ENCODE measurements around the gene ARSG.

Gene ARSG

DNA sequence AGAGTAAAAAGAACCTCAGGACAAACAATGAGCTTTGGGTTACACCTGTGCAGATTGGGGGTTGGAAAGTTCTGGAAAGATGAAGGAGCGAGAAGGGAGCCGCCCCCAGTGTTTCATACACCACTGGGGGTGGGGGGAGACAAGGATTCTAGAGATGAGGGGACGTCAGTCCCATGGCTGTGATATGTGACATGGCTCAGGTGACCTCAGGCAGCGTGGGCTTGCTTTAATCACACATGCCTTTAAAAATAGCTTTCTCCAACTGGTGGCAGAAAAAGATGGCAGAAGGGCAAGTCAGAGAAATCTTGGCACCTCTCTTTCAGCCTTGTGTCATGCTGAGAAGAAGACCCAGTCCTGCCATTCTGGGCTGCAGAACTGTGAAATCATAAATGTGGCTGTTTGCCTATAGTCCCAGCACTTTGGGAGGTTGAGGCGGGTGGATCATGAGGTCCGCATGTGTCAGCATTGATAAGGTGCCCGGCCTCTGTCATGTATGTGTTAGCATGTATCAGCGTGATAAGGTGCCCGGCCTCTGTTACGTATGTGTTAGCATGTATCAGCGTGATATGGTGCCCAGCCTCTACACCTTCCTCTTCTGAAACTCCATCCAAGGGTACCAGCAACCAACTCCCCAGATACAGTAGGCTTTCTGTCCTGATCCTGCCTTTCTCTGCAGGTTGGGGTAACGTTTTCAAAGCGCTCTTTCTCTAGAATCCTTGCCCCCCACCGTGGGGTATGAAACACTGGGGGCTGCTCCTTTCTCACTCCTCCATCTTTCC is 141.0 kb downstream of the ARSG start:
- no peak for DNase-seq

DNA sequence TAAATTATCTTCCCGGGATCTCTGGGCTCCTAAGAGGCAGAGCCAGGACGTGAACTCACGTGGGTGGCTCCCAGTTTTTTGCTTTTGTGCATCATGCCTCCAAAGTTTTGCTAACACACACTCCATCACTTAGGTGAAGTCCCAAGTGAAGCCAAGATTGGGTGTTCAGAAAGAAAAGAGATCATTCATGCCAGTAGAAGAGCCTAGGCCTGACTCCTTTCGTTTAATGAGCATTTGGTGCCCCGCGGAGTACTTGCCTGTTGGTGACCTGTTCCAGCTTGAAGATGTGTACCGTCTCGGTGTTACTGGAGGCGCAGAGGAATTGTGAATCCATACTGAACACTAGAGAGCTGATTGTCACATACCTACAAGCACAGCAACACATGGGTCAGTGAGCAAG is 141.9 kb downstream of the ARSG start:
- DNase-seq = no peak

DNA sequence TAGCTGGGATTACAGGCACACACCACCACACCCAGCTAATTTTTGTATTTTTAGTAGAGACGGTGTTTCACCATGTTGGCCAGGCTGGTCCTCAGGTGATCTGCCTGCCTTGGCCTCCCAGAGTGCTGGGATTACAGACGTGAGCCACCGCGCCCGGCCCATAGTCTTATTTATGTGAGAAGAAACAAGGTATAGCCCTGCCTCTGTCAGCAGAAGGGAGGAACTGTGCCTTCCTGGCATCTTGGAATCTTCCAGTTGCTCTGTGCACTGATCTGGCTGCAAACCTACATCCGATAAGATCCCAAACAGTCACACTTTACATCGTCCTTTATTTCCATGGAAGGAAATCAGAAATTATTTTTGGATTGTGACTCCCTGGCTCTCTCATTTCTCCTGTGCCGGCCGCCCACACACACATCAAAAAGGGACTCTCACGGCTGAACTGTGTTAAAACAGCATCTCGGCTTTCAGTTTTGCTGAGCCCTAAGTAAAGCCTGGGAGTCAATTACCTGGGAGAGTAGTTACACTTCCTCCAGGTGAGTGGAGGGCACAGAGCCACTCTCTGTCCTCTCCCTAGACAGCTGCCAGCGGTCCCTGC is 142.7 kb downstream of the ARSG start:
- no peak for DNase-seq

DNA sequence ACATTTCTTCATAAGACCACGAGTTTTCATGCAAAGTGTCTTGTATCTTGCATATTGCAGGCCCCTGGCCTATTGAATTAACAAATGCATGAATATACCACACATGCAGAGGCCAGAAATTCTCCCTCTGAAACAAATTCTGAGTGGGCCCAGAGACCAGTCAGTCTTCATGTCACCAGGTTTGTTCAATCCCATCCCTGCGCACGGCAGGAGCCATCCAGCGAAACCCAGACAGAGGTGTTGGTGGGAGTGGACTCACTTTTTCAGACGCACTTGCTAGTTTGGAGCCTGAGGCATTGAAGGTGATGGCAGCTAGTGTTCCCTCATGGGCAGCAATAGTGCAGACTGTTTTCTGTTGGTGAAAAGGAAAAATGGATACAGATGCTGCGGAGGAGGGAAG is 144.1 kb downstream of the ARSG start:
- no peak for DNase-seq

DNA sequence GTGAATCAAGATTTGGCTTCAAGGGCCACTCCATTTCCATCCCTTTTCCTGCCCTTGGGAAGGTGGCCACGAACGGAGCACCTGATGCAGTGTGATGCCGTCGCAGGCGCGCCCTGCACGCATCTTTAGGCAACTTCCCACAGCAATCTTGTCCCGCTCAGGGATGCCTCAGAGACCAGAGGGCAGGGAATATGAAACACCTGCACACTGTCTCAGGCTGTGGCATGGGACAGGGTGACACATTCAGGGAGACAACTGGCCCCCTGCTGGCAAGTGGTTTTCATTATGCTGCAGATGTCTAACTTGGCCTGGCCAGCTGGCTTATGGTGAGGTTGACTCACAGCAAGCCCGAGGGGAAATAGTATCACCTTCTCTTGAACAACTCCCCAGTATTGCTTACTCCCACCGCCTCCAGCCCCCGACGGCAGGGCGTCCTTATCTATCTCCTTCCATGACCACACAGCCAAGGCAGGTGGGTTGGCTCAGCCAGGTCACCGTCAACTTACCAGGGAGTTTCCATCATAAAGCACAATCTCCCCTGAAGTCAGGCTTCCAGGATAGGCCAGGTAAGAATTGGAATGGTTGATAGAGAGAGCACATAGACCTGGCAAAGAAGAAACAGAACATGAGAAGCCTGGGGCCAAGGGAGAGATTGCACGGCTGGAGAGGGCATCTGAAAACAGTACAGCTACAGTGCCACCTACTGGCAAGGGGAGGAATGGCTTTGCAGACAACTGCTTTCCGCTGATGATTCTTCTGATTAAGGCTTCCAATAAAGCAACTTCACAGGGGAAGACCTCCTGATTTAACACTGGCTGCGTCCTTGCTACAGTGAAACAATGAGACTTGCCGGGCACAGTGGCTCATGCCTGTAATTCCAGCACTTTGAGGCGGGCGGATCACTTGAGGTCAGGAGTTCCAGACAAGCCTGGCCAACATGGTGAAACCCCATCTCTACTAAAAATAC is 144.9 kb downstream of the ARSG start:
- DNase-seq = peak; percentile 89 to 90

DNA sequence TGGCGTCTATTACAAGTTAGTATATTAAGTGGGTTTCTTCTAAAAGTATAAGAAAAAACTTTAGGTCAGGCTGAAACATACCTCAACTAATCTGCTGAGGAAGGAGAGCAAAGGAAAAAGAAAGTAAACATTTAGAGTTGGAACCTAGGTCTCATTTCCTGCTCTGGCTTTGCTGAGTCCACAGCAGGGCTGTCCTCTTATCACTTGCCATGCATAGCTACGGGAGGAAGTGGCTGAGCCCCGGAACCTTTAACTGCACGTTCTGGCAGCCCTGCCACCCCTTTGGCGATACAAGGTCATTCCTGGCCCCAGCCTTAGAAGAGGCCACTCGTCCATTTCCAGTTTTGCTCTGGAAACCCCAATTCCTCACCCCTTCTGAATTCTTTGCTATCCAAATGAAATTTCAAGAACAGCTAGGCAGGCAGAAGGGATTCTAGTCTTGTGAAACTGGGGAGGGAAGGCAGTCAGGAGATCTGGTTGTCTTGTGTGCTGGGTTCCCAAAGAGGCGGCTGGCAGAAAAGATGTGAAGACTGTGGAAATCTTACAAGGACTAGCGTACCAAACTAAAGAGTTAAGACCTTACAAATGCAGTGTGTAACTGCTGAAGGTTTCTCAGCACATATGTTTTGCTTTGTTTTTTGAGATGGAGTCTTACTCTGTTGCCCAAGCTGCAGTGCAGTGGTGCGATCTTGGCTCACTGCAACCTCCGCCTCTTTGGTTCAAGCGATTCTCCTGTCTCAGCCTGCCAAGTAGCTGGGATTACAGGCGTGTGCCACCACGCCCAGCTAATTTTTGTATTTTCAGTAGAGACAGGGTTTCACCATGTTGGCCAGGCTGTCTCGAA is 146.9 kb downstream of the ARSG start:
- peak; percentile 59 to 66 for DNase-seq

DNA sequence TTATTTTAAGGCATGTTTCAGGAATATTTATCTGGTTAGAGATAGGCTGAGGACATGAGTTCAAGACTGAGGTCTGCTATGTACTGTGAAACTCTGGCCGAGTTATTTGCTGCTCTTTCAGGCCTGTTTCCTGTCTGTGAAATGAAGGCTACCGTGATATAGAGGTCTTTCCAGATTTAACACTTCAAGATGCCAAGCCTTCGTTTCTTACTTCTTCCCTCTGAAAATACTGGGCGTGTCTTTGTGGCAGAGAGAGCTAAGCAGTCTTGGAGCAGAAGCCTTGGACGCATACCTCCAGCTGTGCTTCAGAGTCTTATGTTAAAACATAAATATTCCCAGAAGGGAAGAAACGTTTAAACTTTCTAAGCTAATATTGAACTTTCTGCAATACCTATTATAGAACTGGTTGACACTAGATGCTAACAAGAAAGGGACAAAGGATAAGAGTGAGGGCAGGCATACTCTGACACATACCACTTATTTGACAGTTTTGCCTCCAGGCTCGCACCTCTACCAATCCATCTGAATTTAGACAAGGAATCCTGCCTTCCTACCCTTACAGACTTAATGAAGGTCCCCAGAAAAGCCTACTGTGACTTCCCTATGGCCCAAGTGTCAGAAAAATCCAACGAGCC is 148.5 kb downstream of the ARSG start:
- DNase-seq = no peak

DNA sequence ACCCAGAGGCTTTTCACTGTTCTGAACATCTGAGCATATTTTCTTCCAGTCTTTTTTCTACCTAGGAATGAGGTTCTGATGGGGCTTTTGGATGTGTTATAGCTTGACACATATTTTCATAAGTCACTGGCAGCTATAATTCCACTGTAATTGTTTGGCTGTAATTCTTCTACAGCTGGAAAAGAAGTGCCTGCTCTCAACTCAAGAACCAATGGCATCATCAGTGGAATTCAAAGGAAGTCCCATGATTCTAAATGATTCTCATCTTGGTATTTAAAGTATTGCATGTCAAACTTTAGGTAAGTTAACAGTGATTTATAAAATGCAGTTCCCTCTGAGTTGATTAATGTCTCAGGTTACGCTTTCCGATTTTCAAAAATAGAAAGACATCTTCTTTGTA is 149.2 kb downstream of the ARSG start:
- DNase-seq = no peak

DNA sequence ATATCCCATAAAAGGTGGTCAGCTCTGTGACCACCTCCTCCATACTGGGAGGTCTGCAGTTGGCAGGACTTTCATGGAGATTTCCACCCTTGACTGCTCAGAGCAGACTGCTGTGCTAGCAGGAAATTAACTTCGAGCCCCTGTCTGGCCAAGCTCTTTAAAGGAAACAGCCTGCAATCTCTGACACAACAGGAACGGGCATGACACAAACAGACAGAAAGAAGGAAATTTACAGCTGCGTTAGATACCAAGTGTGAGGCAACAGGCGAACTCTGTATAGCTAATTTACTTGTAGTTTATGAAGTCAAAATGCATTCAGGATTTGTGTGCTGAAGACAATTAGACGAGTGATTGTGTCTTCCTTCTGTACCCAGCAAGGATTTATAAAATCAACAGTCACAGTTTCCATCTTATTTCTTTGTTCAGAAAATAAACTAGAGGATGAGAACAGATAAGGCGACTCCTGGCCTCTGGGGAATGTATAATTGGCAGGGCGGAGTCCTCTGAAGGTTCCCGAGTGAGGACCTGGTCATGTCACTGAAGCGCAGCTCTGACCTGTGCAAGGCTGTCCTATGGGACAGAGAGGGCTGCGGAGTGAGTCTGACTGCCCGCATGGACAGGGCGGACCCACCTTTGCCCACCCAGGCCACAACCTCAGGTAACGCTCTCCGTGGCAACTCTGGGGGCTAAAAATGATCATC is 149.9 kb downstream of the ARSG start:
- peak; percentile 77 to 80 for DNase-seq

DNA sequence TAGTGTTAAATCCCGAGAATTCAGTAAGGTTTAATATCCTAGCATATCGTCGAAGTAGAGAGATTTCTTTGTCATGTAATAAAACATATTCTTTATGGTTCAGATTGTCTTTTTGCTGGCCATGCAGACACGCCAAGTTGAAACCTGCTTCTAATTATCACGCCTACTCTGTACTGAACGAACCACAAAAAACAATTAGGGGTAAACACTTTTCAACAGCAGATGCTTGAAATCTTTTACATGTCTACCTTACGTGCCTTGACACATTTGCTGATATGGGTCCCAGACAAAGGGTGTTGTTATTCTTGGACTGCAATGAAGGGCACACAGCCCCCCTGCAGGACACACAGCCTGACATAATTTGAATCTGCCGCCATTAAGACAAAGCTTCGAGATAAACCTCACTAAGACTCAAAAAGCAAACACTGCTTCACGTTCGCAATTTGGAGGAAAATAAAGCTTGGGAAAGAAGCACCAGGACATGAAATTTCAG is 152.7 kb downstream of the ARSG start:
- no peak for DNase-seq

DNA sequence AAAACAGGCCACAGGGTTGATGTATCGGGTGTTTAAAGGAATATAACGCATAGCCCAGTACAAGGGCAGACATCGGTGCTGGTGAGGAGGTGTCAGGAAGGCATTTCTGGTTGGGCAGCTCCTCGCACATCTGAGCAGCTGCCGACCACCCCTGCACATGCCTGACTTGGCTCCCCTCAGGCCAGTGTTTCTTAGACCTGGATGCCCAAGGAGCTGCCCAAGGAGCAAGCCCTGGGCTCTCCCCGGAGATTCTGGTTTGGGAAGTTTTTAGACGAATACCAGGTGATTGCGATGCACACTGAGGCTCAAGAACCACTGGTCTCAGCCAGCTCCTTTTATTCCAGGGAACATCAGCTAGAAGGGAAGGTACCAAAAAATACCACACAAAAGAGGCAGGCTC is 154.4 kb downstream of the ARSG start:
- no peak for DNase-seq

DNA sequence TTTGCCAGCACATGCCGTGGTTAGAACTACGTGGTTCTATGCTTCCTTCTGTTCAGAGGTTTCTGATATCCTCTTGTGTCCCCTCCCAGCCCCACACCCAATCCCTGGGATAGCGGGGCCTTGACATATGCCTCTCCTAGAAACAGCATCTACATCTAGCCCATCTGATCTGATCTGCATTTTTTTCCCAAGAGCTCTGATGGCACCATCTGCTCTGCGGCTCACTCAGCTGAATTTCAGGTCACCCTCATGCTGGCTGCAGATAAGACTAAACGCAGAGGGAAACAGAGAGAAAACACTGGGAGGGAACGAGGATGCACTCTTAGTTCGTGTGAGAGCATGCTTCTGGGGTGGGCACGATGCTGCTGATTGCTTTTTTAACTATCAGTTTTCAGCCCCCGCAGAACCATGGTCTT is 155.3 kb downstream of the ARSG start:
- DNase-seq = no peak

DNA sequence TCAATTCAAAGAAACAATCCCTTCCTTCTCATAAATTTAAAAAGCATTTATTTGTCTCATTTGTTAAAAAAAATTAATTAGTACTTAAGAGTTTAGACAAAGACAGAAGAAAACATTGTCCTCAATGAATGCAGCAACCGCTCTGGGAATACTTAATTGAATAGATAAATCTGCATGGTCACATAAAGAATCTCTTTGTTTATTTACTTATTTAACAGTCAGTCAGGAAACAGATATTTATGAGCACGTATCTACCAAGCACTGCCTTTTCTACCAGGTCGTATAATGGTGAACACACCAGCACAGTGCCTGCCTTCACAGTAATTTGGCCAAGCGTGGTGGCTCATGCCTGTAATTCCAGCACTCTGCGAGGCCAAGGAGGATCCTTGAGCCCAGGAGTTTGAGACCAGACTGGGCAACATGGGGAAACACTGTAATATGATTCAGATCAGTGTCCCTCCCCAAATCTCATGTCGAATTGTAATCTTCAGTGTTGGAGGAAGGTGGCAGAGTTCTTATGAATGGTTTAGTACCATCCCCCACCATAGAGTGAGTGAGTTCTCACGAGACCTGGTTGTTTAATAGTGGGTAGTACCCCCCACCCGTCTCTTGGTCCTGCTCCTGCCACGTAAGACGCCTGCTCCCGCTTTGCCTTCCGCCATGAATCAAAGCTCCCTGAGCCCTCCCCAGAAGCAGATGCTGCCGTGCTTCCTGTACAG is 157.9 kb downstream of the ARSG start:
- no peak for DNase-seq

DNA sequence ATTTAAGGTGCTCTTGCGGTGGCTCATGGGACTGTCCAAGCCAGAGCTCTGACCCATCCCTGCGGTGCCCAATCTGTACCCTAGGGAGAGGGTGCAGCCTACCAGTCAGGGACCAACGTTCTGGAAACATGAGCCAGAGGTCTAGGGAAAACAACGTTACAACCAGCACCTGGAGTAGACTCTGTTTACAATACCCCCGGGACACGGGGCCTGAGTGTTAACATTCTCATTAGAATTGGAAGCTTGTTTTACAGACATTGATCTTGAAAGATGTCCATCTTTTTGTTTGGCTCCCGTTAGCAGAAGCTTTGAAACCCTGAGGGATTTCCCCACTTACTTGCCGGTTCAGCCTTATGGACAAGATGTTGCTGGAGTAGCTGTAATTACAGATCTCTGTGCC is 159.1 kb downstream of the ARSG start:
- DNase-seq = no peak

DNA sequence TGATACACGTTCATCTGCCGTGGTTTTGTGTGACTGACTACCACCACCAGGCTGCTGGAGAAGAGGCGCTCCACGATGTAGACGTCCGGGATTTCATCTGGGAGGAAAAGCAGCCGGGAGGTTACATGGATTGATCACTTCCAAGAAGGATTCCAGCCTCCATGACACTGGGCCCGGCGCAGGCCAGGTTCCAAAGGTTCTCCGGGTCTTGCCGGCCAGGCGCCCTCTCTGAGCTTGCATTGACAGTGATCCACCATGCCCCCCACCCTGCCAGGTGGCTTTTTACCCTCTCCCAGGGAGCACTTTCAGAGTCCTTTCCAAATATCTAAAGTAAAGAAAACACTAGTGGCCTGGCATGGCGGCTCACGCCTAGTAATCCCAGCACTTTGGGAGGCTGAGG is 159.5 kb downstream of the ARSG start:
- DNase-seq = no peak

DNA sequence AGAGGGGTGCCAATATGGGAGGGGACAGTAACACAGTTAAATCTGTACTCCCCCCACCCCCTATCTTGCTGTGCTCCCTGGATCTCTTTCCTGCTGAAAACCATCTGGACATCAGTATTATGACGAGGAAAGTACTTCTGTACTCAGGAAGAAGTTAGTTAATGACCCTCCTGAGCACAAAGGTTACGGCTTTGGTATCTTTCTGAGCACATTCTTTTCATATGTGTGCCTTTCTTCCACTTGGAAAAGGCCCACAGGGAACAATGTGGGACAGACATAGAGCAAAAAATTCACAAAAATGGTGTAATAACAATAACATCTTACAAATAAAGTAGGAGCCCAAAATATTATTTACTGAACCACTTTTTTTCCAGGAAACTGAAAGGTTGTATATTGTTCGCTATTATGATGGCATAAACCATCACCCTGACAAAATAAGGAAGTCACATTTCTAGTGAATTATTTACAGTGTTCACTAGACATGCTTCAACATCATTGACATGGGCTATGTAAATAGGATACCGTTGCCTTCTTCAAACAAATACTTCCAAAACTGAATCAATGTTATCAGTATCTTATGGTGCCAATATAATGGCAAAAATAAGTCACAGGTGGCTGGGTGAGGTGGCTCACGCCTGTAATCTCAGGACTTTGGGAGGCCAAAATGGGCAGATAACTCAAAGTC is 160.5 kb downstream of the ARSG start:
- DNase-seq = no peak

DNA sequence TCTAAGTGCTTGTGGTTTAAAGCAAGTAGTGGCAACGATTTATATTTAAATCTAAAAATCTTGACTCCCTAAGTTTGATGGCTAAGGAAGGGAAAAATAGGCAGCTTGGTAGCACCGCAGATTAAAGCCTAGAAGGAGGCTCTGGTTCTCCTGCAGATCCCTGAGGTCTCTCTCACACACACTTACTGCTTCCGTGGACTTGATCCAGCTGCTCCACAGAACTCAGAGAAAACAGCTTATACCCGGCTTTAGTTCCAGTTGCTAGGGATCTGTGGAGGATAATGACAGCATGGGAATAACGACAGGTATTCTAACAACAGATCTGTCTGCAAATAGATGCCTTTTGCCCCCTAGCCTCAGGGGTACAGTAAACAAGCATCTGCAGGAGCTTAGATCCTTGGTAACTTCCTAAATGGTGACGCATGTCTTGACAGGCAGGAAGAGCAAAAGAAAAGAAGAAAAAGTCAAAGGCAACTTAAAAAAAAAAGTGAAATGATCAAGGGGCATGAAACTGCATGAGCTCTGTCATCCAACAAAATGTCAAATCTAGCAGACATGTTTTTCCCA is 161.5 kb downstream of the ARSG start:
- DNase-seq = no peak

DNA sequence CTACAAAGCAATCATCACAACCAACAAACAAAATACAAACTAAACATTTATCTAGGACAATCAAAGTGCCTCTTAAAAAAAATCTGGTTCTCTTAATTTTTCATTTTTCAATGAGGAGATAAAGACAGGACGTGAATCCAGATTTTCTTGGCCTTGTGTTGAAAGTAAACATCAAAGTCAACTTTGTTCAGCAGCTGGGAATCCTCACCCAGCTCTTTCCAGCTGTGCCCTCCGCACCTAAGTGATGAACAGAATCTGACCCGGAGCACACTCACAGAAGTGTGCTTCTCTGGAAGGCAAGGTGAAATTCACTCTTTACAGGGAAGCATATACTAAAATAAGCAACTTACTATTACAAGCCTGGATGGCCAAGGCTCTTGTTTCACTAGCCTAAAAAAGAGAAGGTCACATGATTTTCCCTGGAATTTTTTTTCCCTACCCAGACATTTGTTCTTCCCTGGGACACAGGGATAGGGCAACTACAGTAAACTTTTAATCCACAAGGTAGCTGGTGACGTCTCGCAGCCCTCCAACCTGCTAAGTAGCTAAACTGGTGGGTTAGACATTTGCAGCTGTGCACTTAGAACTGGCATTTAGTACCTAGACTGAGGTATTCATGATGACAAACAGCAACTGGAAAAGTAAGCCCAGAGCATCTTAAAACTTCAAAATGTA is 162.8 kb downstream of the ARSG start:
- no peak for DNase-seq

DNA sequence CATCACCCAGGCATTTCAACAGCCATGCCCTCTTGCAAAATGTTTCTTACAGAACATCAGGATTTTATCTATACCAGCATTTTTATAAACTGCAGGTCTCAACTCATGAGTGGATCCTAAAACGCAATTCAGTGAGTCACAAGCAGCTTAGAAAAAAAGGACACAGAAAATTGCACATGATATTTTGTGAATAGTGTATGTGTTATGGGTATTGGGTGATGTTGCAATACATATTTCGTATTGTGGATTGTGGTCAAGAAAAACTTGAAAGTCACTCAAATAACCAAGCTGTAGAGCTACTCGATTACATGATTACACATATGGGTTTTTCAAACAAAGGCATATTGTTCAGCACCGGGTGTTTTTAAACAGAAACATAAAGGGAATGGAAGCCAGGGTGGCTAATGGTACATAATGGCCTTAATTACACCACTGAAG is 164.6 kb downstream of the ARSG start:
- DNase-seq = peak; percentile 93 to 94

All from AML-193 (cell line).